Left lobe of liver (tissue), 2 donors: ENCODE measurements around the gene RNF4. TPM values are rescaled to one million over a fixed set of nuclear protein-coding genes. Genes with fewer than 3 reads are reported as not detected.
"Not testable (repeated sequence)": the region's sequence is repeated elsewhere in the genome, so short reads cannot be mapped to it uniquely, and the experiment has no call there.

ENCODE experiments used
- ATAC-seq: fragments of 200-7000 bp; cut with Tn5 transposase; one replicate; pipeline ENCODE4 v1.9.1; 2020; ENCODE audit warnings: mild to moderate bottlenecking, moderate library complexity
- DNase-seq: peaks from one replicate; pipeline ENCODE4 v3.0.0-alpha.2; 2020; ENCODE audit warnings: low spot score
- total RNA-seq: library from RNA; stranded (reverse); gene quantifications from one replicate; pipeline ENCODE4 v1.2.1, GENCODE V29; 2021
- donor health status: DM: no; HTN: no; CAD: no; lungs with moderate emphysema.
- donor health status: DM: no; HTN: yes; CAD: no.

Gene RNF4
- 16.7 TPM for total RNA-seq

GRCh38 chr4:2468456-2469191 lies at the start of gene RNF4:
RNF4 (plus strand) TSS chr4:2469106; CDS start chr4:2490494, 21,388 bp downstream.
- peak; percentile 98 for DNase-seq
- ATAC-seq, result peak; percentile 92

GRCh38 chr4:2419814-2420213 lies 49.1 kb upstream of the RNF4 start:
- ATAC-seq, result no peak

GRCh38 chr4:2421928-2422327 lies 47.0 kb upstream of the RNF4 start:
- no peak for DNase-seq
- ATAC-seq, result no peak

More at GRCh38 chr4:2419814-2420213, 49.1 kb upstream of the RNF4 start:
- DNase-seq, result no peak

- no peak for DNase-seq
- no peak for ATAC-seq
These were observed 45.8 kb upstream of the RNF4 start for GRCh38 chr4:2423066-2423465.

- no peak for DNase-seq
- ATAC-seq, result no peak
These were observed 45.2 kb upstream of the RNF4 start for GRCh38 chr4:2423695-2424094.

GRCh38 chr4:2424581-2424980 lies 44.3 kb upstream of the RNF4 start:
- ATAC-seq, result no peak
- no peak for DNase-seq

GRCh38 chr4:2425386-2426068 lies 43.4 kb upstream of the RNF4 start:
- no peak for DNase-seq
- no peak for ATAC-seq

- DNase-seq (no peak), ATAC-seq (no peak)
These were observed 42.9 kb upstream of the RNF4 start for GRCh38 chr4:2426069-2426397.

- ATAC-seq (no peak), DNase-seq (no peak)
These were observed 42.1 kb upstream of the RNF4 start for GRCh38 chr4:2426711-2427275.

GRCh38 chr4:2427383-2428334 lies 41.2 kb upstream of the RNF4 start:
- DNase-seq, result no peak
- ATAC-seq, result no peak

GRCh38 chr4:2428496-2429213 lies 40.3 kb upstream of the RNF4 start:
- ATAC-seq (no peak), DNase-seq (no peak)

GRCh38 chr4:2429945-2430757 lies 38.8 kb upstream of the RNF4 start:
- DNase-seq, ATAC-seq: not testable (repeated sequence)

GRCh38 chr4:2432004-2432403 lies 36.9 kb upstream of the RNF4 start:
- ATAC-seq (no peak), DNase-seq (no peak)

GRCh38 chr4:2432991-2433530 lies 35.8 kb upstream of the RNF4 start:
- ATAC-seq, result no peak
- DNase-seq, result no peak

- DNase-seq, result no peak
These were observed 35.1 kb upstream of the RNF4 start for GRCh38 chr4:2433609-2434350.

GRCh38 chr4:2434420-2434819 lies 34.5 kb upstream of the RNF4 start:
- ATAC-seq, result no peak
- no peak for DNase-seq

More at GRCh38 chr4:2433609-2434350, 35.1 kb upstream of the RNF4 start:
- no peak for ATAC-seq

- DNase-seq (no peak), ATAC-seq (peak; percentile 55)
These were observed 32.6 kb upstream of the RNF4 start for GRCh38 chr4:2436301-2436700.

GRCh38 chr4:2436761-2437474 lies 32.0 kb upstream of the RNF4 start:
- DNase-seq (no peak), ATAC-seq (no peak)
